GM23338 (cell line): ENCODE data around the gene RAB22A.

ENCODE experiments used
- CTCF ChIP-seq, 2 experiments: fragments of 200-600 bp in 1 of 2; sonication (generic) in 1 of 2; conservative IDR thresholded peaks; 2 replicates each; pipeline versions ENCODE4 v1.5.1 to v1.6.1; 2016 to 2017; ENCODE audit warnings: antibody characterized with exemption in 2 of 2, low read depth in 2 of 2, mild to moderate bottlenecking in 2 of 2, moderate library complexity in 1 of 2
- EZH2 ChIP-seq: fragments of 200-600 bp; sonication (generic); IDR thresholded peaks from one replicate; pipeline ENCODE4 v1.8.0; 2017; ENCODE audit warnings: antibody characterized with exemption, mild to moderate bottlenecking, low read depth; ENCODE audit not compliant: unreplicated experiment
- EZH2phosphoT487 ChIP-seq: fragments of 200-600 bp; sonication (generic); IDR thresholded peaks from one replicate; pipeline ENCODE4 v1.8.1; 2018; ENCODE audit warnings: antibody characterized with exemption; ENCODE audit not compliant: unreplicated experiment
- POLR2AphosphoS5 ChIP-seq: IDR thresholded peaks from 2 replicates; pipeline ENCODE4 v1.6.1; 2016; ENCODE audit warnings: antibody characterized with exemption, low read depth
- REST ChIP-seq: IDR thresholded peaks from one replicate; pipeline ENCODE4 v1.6.1; 2018; ENCODE audit warnings: antibody characterized with exemption; ENCODE audit not compliant: unreplicated experiment
- ZNF331 ChIP-seq: fragments of 250-450 bp; sonication (Bioruptor Pico); IDR thresholded peaks from 2 replicates; pipeline ENCODE4 v1.5.0; 2020; ENCODE audit warnings: low read depth, mild to moderate bottlenecking, moderate library complexity

- TF ChIP-seq EZH2 (no peak), CTCF (conservative IDR thresholded peaks at IDR 0.05; ENCODE audit: low read depth in 2 of 2) (no peak), ZNF331 (CRISPR knock-in tag) (no peak), REST (no peak), POLR2AphosphoS5 (no peak), EZH2phosphoT487 (no peak)
Observed at GRCh38 chr20:58377766-58378401, 68.4 kb downstream of the RAB22A start.
